ENCODE results near the gene MSI2.

DNA sequence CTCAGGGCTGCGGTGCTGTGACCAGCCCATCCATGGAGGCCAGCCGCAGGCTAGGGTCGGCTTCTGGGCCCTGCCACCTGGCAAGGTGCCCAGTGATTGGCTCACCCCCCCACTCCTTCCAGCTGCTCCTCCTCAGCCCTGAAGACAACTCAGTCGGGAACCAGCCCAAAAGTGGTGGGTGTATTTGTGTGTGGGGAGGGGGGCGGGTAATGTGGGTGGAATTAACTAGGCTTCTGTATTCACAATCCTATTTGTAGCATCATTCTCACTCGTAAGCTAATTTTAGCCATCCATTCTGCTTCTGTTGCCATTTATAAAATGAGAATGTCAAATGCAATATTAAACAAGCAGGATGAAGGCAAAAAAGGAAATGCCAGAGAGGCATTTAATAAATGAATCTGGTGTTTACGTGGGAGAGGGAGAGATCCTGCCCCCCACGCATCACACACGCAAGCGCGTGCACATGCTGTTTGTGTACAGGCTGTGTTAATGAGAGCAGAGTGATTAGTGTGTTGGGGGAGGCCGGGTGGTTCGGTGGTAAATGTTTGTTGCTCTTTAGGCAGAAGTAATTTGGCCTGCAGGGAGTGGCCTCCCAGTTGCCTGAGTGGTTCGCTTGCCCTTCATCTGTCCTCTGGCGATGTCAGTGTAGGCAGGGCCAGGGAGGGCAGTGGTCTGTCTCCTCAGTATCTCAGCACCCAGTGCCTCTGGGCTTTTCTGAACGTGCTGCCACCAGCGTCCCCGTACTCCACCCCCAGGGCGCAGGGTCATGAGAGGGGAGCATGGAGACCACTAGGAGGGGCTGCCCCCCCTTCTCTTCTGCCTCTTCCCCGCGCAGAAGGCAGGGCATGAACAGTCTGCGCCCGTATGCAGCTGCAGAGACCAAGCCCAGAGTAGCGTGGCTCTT, 348.7 kb downstream of the MSI2 start:
- TF ChIP-seq, protein P1, sequence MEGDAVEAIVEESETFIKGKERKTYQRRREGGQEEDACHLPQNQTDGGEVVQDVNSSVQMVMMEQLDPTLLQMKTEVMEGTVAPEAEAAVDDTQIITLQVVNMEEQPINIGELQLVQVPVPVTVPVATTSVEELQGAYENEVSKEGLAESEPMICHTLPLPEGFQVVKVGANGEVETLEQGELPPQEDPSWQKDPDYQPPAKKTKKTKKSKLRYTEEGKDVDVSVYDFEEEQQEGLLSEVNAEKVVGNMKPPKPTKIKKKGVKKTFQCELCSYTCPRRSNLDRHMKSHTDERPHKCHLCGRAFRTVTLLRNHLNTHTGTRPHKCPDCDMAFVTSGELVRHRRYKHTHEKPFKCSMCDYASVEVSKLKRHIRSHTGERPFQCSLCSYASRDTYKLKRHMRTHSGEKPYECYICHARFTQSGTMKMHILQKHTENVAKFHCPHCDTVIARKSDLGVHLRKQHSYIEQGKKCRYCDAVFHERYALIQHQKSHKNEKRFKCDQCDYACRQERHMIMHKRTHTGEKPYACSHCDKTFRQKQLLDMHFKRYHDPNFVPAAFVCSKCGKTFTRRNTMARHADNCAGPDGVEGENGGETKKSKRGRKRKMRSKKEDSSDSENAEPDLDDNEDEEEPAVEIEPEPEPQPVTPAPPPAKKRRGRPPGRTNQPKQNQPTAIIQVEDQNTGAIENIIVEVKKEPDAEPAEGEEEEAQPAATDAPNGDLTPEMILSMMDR (IDR thresholded peaks at IDR 0.05), result no peak
- no peak for TF ChIP-seq POLR2A (IDR thresholded peaks at IDR 0.05)
